HepG2 (cell line): ENCODE data around the gene ALB. TPM values are rescaled to one million over a fixed set of nuclear protein-coding genes. Genes with fewer than 3 reads are reported as not detected.
A peak's percentile ranks its signal among the peaks of the same experiment; 100 is the strongest.

Experiments used
- DMTF1 ChIP-seq: sonication (generic); formaldehyde crosslinking; IDR thresholded peaks from 2 replicates; pipeline ENCODE4 v1.4.0; 2020; ENCODE audit warnings: mild to moderate bottlenecking, missing genetic modification reagents
- DRAP1 ChIP-seq: IDR thresholded peaks from 2 replicates; pipeline ENCODE4 v1.6.1; 2016; ENCODE audit warnings: missing genetic modification reagents, missing compliant biosample characterization
- MAFF ChIP-seq: IDR thresholded peaks from 2 replicates; pipeline ENCODE4 v1.6.1; 2011; ENCODE audit warnings: low read depth, low read length, improper control_type of control experiment
- MED1 ChIP-seq: sonication (generic); formaldehyde crosslinking; IDR thresholded peaks from 2 replicates; pipeline ENCODE4 v1.4.0; 2020; ENCODE audit warnings: missing genetic modification reagents
- MTF1 ChIP-seq: sonication (generic); formaldehyde crosslinking; IDR thresholded peaks from 2 replicates; pipeline ENCODE4 v1.5.0; 2020; ENCODE audit warnings: missing genetic modification reagents
- PPARG ChIP-seq: conservative IDR thresholded peaks from 2 replicates; pipeline ENCODE4 v1.6.1; 2016; ENCODE audit warnings: missing biosample characterization, missing genetic modification reagents
- RCOR2 ChIP-seq: IDR thresholded peaks from 2 replicates; pipeline ENCODE4 v1.6.1; 2016; ENCODE audit warnings: missing biosample characterization, missing genetic modification reagents
- ZBTB20 ChIP-seq: sonication (generic); formaldehyde crosslinking; IDR thresholded peaks from 2 replicates; pipeline ENCODE4 v1.8.1; 2023; ENCODE audit warnings: missing genetic modification reagents, low read depth, mild to moderate bottlenecking, borderline replicate concordance
- ZFP36 ChIP-seq: fragments of 150-350 bp; IDR thresholded peaks from 2 replicates; pipeline ENCODE4 v1.6.1; 2018; ENCODE audit warnings: borderline replicate concordance, low read length, low read depth; ENCODE audit not compliant: partially characterized antibody
- ZNF546 ChIP-seq: sonication (generic); formaldehyde crosslinking; conservative IDR thresholded peaks from 2 replicates; pipeline ENCODE4 v1.8.1; 2023; ENCODE audit warnings: mild to moderate bottlenecking, missing genetic modification reagents
- polyA plus RNA-seq, 8 experiments: library from polyadenylated mRNA; depleted of rRNA in 3 of 8; stranded (reverse) in 7 of 8; unstranded in 1 of 8; fragments of >200 nt; fragmentation: Illumina TruSeq in 4 of 8; extraction: Trizol in 4 of 8; gene quantifications; 2 replicates each; pipeline versions ENCODE4 v1.2.1 to v1.2.3, GENCODE V29; 2011 to 2016; ENCODE audit warnings: low read depth in 4 of 8, missing spikeins in 1 of 8, mixed read lengths in 1 of 8; ENCODE audit not compliant: insufficient read depth in 1 of 8
- total RNA-seq, 5 experiments: library from RNA; depleted of rRNA; stranded (reverse); fragments of >200 nt; fragmentation: Illumina TruSeq; extraction: Trizol; gene quantifications; 2 replicates each; pipeline ENCODE4 v1.2.3, GENCODE V29; 2016; ENCODE audit warnings: low read depth in 1 of 5
- TF ChIP-seq, protein P1 (sequence below): IDR thresholded peaks from 2 replicates; pipeline ENCODE4 v1.4.0; 2020; ENCODE audit warnings: mild to moderate bottlenecking, missing genetic modification reagents
- TF ChIP-seq, protein P2 (sequence below): IDR thresholded peaks from 2 replicates; pipeline ENCODE4 v1.6.1; 2016; ENCODE audit warnings: missing biosample characterization, missing genetic modification reagents, low read depth
- TF ChIP-seq, protein P3 (sequence below): sonication (generic); formaldehyde crosslinking; conservative IDR thresholded peaks from 2 replicates; pipeline ENCODE4 v1.4.0; 2020; ENCODE audit warnings: mild to moderate bottlenecking, missing genetic modification reagents, moderate library complexity
- TF ChIP-seq, protein P4 (sequence below): IDR thresholded peaks from 2 replicates; pipeline ENCODE4 v1.6.1; 2012; ENCODE audit warnings: low read length, improper control_type of control experiment

ALB gene
- total and polyA plus RNA-seq, 2 of the 13 experiments (the other 11 are each of a cell fraction or from before 2014, with no cell fraction given), result 22,259 to 22,625 TPM

- TF ChIP-seq, protein P1, sequence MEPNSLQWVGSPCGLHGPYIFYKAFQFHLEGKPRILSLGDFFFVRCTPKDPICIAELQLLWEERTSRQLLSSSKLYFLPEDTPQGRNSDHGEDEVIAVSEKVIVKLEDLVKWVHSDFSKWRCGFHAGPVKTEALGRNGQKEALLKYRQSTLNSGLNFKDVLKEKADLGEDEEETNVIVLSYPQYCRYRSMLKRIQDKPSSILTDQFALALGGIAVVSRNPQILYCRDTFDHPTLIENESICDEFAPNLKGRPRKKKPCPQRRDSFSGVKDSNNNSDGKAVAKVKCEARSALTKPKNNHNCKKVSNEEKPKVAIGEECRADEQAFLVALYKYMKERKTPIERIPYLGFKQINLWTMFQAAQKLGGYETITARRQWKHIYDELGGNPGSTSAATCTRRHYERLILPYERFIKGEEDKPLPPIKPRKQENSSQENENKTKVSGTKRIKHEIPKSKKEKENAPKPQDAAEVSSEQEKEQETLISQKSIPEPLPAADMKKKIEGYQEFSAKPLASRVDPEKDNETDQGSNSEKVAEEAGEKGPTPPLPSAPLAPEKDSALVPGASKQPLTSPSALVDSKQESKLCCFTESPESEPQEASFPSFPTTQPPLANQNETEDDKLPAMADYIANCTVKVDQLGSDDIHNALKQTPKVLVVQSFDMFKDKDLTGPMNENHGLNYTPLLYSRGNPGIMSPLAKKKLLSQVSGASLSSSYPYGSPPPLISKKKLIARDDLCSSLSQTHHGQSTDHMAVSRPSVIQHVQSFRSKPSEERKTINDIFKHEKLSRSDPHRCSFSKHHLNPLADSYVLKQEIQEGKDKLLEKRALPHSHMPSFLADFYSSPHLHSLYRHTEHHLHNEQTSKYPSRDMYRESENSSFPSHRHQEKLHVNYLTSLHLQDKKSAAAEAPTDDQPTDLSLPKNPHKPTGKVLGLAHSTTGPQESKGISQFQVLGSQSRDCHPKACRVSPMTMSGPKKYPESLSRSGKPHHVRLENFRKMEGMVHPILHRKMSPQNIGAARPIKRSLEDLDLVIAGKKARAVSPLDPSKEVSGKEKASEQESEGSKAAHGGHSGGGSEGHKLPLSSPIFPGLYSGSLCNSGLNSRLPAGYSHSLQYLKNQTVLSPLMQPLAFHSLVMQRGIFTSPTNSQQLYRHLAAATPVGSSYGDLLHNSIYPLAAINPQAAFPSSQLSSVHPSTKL, result peak; percentile 96
- TF ChIP-seq, protein P2, sequence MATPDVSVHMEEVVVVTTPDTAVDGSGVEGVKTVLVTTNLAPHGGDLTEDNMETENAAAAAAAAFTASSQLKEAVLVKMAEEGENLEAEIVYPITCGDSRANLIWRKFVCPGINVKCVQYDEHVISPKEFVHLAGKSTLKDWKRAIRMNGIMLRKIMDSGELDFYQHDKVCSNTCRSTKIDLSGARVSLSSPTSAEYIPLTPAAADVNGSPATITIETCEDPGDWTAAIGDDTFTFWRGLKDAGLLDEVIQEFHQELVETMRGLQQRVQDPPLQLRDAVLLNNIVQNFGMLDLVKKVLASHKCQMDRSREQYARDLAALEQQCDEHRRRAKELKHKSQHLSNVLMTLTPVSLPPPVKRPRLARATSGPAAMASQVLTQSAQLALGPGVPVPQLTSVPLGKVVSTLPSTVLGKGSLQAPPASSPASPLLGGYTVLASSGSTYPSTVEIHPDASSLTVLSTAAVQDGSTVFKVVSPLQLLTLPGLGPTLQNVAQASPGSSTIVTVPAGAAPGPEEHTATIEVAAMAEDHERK (CRISPR knock-in tag), result no peak
- peak; percentile 76 for TF ChIP-seq RCOR2
- TF ChIP-seq, protein P3, sequence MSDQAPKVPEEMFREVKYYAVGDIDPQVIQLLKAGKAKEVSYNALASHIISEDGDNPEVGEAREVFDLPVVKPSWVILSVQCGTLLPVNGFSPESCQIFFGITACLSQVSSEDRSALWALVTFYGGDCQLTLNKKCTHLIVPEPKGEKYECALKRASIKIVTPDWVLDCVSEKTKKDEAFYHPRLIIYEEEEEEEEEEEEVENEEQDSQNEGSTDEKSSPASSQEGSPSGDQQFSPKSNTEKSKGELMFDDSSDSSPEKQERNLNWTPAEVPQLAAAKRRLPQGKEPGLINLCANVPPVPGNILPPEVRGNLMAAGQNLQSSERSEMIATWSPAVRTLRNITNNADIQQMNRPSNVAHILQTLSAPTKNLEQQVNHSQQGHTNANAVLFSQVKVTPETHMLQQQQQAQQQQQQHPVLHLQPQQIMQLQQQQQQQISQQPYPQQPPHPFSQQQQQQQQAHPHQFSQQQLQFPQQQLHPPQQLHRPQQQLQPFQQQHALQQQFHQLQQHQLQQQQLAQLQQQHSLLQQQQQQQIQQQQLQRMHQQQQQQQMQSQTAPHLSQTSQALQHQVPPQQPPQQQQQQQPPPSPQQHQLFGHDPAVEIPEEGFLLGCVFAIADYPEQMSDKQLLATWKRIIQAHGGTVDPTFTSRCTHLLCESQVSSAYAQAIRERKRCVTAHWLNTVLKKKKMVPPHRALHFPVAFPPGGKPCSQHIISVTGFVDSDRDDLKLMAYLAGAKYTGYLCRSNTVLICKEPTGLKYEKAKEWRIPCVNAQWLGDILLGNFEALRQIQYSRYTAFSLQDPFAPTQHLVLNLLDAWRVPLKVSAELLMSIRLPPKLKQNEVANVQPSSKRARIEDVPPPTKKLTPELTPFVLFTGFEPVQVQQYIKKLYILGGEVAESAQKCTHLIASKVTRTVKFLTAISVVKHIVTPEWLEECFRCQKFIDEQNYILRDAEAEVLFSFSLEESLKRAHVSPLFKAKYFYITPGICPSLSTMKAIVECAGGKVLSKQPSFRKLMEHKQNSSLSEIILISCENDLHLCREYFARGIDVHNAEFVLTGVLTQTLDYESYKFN (CRISPR knock-in tag), result peak; percentile 90
- TF ChIP-seq MAFF, result peak; percentile 99
- TF ChIP-seq MED1, result peak; percentile 93
- TF ChIP-seq ZNF546, result no peak
- TF ChIP-seq ZFP36, result no peak
- TF ChIP-seq ZBTB20, result peak; percentile 63; the same call in 1 of the 2 replicates
- TF ChIP-seq, protein P4, sequence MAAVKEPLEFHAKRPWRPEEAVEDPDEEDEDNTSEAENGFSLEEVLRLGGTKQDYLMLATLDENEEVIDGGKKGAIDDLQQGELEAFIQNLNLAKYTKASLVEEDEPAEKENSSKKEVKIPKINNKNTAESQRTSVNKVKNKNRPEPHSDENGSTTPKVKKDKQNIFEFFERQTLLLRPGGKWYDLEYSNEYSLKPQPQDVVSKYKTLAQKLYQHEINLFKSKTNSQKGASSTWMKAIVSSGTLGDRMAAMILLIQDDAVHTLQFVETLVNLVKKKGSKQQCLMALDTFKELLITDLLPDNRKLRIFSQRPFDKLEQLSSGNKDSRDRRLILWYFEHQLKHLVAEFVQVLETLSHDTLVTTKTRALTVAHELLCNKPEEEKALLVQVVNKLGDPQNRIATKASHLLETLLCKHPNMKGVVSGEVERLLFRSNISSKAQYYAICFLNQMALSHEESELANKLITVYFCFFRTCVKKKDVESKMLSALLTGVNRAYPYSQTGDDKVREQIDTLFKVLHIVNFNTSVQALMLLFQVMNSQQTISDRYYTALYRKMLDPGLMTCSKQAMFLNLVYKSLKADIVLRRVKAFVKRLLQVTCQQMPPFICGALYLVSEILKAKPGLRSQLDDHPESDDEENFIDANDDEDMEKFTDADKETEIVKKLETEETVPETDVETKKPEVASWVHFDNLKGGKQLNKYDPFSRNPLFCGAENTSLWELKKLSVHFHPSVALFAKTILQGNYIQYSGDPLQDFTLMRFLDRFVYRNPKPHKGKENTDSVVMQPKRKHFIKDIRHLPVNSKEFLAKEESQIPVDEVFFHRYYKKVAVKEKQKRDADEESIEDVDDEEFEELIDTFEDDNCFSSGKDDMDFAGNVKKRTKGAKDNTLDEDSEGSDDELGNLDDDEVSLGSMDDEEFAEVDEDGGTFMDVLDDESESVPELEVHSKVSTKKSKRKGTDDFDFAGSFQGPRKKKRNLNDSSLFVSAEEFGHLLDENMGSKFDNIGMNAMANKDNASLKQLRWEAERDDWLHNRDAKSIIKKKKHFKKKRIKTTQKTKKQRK, result no peak
- no peak for TF ChIP-seq MTF1 (CRISPR knock-in tag)
- no peak for TF ChIP-seq DMTF1
- peak; percentile 67 for TF ChIP-seq PPARG (CRISPR knock-in tag)
- TF ChIP-seq DRAP1 (CRISPR knock-in tag), result peak; percentile 43; the same call in 1 of the 2 replicates
These were observed 15.2 kb upstream of the ALB start (continued) for GRCh38 chr4:73388887-73389286.
